ENCODE data around the gene MT1M.

DNA sequence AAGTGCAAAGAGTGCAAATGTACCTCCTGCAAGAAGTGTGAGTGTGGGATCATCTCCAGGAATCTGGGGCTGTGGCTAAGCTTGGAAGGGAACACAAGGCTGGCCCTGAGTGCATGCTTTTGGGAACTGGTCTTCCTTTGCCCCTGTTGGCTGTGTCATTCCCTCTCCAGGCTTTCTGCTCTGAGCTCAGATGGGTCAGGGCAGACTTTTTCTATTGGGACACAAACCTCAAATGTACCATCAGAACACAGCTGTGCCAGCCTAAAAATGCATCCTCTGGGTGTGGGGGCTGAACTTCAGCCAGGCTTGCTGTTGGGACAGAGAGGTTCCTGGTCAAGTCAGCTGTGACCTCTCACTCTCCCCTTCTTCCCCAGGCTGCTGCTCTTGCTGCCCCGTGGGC, 20.1 kb downstream of the MT1M start:
- TF ChIP-seq POLR2A (IDR thresholded peaks at IDR 0.05) (no peak), POLR2AphosphoS5 (IDR thresholded peaks at IDR 0.05) (no peak), EP300 (IDR thresholded peaks at IDR 0.05) (no peak)
- TF ChIP-seq, protein P1, sequence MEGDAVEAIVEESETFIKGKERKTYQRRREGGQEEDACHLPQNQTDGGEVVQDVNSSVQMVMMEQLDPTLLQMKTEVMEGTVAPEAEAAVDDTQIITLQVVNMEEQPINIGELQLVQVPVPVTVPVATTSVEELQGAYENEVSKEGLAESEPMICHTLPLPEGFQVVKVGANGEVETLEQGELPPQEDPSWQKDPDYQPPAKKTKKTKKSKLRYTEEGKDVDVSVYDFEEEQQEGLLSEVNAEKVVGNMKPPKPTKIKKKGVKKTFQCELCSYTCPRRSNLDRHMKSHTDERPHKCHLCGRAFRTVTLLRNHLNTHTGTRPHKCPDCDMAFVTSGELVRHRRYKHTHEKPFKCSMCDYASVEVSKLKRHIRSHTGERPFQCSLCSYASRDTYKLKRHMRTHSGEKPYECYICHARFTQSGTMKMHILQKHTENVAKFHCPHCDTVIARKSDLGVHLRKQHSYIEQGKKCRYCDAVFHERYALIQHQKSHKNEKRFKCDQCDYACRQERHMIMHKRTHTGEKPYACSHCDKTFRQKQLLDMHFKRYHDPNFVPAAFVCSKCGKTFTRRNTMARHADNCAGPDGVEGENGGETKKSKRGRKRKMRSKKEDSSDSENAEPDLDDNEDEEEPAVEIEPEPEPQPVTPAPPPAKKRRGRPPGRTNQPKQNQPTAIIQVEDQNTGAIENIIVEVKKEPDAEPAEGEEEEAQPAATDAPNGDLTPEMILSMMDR (IDR thresholded peaks at IDR 0.05): no peak
